DMS79 treated with DMSO at 0.1 percent for 48 hours (cell line): ENCODE measurements around the gene SETD7.
A peak's percentile ranks its signal among the peaks of the same experiment; 100 is the strongest.

Source experiments
- DNase-seq: peaks from one replicate; lab custom pipeline; 2025; lab: John Stamatoyannopoulos, UW

Gene SETD7

DNA sequence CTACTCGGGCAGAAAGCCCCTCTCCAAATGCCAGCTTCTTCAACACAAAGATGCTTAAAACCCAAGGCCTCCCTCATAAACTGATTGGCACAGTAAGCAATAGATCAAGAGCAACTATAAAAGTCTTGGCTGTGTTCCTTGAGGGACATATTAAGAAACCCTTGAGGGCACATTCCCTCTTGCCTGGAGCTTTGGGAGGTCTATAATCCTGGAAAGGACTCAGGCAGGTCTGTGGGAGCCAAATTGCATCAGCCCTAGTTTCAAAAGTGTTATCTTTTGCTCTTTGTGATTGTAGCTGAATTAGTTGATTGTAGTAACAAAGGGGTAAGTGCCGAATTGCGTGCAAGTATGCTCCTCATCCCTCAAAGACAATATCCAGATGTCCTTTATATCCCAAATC, 18.6 kb upstream of the SETD7 start:
- DNase-seq, result peak; percentile 83

DNA sequence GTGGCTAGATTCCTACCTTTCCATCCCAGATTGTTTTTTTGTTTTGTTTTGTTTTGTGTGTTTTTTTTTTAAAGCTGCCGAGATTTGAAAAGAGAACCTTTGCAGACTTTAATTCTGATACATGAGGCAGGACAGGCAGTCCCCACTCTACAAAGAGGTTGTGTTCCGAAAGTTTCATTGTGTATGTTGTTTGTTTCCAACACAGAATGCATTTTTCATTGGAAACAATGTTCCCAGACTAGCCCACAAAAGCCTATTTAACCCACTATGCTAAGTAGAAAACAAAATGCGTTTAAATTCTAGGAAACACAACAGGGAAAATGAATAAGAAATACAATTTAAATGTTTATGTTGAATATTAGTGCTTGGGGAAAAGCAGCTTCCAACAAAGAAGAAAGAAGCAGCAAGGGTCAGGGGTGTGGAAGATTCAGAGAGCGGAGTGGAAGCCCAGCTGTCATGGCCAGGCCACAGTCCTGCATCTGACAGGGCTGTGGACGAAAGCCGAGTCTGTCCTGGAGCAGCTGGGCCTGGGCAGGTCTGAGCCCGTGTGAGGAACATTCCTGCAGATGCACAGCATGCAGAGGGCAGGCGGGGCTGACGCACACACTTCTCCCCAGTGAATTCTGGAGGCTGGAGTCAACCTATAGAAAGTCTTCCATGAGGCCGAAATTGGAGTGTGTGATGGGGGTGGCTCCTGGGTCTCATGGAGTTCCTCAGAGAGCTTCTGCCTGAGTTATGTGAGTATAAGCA, 12.4 kb upstream of the SETD7 start:
- no peak for DNase-seq

GRCh38 chr4:139567159-139567870, 11.3 kb upstream of the SETD7 start:
- DNase-seq, result no peak

GRCh38 chr4:139564502-139564901, 8.5 kb upstream of the SETD7 start:
- no peak for DNase-seq

DNA sequence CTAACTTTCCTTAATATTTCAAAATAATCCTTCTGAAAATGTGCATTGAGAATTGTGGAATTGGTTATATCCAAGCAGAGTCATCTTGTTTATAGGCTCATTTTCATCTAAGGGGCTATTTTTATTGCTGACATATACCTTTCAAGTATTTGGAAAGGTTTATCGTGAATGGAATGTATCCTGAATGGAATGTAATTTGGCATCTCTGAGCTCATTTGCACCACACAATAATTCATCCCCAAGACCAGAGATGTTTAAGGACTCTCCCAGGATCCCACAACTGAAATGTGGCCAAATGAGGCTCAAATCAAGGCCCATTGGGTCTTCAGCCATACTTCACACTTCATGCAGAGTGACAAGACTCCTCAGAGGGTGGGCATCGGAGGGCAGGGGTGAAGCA, 7.5 kb upstream of the SETD7 start:
- DNase-seq, result no peak

DNA sequence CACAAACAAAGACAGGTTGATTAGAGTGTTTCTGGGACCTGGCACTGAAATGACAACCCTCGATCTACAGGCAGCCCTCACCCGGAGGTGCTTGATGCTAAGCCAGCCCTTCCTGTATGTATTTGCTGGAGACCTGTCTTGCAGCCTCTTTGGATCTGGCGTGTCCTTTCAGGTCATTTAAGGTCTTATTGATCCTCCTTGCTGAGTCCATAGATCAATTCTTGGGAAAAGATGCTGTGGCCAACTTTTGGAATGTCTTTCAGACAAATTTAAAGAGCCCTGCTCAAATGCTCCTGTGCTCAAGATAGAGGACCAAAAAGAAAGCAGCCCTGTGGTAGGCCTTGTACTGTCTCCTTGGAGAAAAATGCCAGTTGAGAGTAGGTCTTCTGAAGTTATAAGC, 6.8 kb upstream of the SETD7 start:
- DNase-seq, result no peak

- no peak for DNase-seq
Measured at GRCh38 chr4:139562067-139562684, 6.2 kb upstream of the SETD7 start.

DNA sequence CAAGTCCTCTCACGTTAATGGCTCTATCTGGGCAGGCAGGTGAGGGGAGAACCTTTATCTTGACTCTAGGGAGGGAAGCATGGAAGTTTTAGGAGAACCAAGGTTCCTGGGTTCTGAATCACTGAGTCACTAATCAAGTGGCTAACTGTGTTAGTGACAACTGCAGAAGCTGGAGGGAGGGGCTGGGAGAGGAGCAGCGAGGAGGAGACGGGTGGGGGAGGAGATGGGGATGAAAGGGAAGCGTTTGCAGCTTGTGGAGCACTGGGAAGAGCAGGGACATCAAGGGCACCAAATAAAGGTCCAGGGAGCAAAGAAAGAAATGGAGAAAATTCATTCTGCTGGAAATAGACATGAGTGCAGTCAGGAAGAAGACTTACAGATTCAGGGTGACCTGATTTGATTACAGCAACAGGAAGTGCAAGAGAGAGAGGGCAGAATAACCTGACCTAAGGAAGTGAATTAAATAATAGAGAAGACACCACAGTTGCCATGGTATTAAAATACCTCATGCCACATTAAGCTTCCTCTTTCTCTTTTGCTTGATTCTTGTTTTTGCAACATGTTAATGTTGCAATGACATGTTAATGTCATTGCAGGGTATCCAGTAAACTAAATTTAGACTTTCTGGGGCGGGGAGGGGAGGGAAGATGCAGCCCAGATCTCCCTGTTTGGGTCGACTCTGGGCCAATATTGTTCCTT, 4.5 kb upstream of the SETD7 start:
- no peak for DNase-seq

DNA sequence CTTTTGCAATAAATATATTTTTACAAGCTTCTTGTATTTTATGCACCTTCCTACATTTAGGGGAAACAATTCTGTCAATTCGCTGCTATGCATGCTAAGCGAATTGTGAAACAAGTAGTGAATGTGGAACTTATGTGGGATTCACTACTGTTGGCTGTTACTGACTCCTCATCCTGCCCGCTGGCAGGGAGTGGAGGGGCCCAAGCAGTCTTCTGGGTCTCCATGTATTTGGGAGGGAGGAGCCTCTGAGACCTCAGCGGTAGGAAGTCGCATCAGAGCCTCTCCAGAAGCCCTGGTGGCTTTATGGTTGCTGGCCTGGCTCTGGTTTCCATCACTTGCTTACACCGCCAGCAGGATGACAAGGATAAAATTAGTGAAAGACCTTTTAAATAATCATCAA, 3.7 kb upstream of the SETD7 start:
- no peak for DNase-seq

- DNase-seq, result peak; percentile 39
Measured at GRCh38 chr4:139559089-139559479, 3.1 kb upstream of the SETD7 start.

GRCh38 chr4:139558235-139559088, 2.4 kb upstream of the SETD7 start:
- DNase-seq, result peak; percentile 63

GRCh38 chr4:139557556-139558110, 1.6 kb upstream of the SETD7 start:
- DNase-seq, result peak; percentile 39

DNA sequence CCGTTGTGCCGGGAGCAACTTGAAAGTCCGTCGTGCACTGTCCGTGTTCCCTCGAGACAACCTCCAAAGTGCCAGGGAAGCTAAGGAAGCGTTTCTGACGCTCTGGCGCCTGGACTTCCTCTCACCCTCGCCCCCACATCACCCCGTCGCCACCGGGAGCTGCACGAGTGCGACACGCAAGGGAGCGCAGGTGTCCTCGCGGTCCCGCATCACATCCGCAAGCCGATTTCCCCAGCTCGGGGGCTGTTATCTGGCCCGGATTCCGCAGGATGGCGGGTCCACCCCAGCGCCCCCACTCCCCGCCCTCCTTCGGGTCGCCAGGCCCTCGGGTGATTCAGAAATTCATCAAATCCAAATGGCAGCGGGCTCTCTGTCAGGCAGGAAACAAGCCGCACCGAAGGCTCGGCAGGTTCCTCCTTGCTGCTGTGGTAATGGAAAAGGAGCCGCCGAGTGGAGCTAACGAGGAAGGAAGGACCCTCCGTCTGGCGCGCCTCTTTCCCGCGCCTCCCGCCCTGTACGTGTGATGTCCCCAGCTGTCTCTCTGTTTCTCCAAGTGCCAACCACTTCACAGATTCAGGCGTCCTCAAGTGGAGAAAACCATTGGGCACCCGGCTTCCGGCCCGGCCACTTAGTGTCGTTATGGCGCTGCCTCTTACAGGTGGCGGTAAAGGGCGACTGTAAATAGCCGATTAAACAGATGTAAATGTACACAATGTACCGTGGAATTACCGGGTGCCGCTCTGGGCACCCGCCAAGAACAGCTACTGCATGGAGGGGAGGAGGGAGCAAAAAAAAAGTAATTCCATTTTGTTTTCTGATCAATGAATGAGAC, 921 bp upstream of the SETD7 start:
- DNase-seq, result peak; percentile 57

- DNase-seq, result no peak
Measured at GRCh38 chr4:139555705-139556070, 331 bp downstream of the SETD7 start.

GRCh38 chr4:139554893-139555704, 920 bp downstream of the SETD7 start:
- DNase-seq, result peak; percentile 42

DNA sequence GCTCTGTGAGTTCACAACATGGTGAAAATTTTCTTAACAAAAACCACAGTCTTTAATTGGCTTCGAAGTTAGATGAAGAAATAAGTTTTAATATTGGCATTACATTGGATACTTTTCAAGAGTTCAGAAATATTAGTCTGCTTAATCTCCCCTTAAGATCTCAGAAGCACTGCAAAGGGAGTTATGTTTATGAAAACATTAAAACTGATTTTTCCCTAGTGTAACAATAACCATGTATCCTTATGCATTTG, 1.5 kb downstream of the SETD7 start:
- DNase-seq, result no peak

- DNase-seq, result no peak
Measured at GRCh38 chr4:139553751-139554641, 2.0 kb downstream of the SETD7 start.

- no peak for DNase-seq
Measured at GRCh38 chr4:139552517-139553307, 3.3 kb downstream of the SETD7 start.
